HG03439 (cell line): Measurements from ENCODE around the gene SESTD1.
A peak's percentile ranks its signal among the peaks of the same experiment; 100 is the strongest.
"Not testable (repeated sequence)": the region's sequence is repeated elsewhere in the genome, so short reads cannot be mapped to it uniquely, and the experiment has no call there.

Experiments
- ATAC-seq: cut with Tn5 transposase; IDR thresholded peaks from one replicate; pipeline ENCODE4 v1.9.1; 2021; ENCODE audit warnings: mild to moderate bottlenecking, moderate library complexity; ENCODE audit not compliant: unreplicated experiment

The SESTD1 gene

DNA sequence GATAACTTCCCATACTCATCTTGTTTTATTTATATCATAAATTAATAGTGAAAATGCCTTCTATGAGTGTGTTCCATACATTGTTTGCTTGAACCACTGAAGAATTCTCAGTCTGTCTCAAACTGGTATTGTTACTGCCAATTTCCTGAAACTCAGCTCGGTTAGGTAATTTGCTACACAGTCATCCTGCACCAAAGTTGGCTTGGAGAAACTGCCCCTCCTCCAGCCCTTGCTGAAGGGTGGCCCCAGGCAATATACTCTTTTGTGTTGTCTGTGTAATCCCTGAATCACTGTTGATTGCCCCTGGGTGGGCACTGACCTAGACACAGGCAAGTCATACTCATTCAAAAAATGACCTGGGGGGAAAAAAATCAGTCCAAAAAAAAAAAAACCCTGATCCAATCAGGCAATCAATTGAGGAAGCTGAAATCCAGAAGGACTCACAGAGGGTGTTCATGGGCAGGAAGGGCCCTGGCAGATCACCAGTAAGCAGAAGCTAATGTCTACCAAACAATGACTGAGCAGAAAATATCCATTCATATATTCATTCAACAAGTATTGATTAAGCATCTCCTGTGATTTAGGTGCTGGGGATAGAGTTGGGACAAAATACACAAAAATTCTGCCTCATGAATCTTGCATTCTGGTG lies 3.8 kb upstream of the SESTD1 start:
- peak; percentile 31 for ATAC-seq

DNA sequence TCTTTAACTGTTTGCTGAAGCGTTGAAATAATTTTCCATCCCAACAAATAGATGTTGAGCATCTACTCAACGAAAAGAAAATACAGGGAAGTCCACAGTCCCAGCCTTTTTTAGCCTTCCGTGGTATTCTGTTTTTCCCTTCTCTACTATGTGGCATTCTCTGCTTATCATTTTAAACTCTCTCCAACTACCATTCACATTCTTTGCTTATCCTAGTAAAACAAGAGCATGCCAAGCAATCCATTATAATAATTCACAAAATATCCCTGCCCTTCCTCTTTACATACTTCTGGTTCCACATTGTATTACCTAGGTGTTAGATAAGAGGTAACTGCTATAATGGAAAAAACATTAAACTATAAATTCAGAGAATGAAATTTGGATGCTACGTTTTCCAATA lies 1.6 kb upstream of the SESTD1 start:
- no peak for ATAC-seq

DNA sequence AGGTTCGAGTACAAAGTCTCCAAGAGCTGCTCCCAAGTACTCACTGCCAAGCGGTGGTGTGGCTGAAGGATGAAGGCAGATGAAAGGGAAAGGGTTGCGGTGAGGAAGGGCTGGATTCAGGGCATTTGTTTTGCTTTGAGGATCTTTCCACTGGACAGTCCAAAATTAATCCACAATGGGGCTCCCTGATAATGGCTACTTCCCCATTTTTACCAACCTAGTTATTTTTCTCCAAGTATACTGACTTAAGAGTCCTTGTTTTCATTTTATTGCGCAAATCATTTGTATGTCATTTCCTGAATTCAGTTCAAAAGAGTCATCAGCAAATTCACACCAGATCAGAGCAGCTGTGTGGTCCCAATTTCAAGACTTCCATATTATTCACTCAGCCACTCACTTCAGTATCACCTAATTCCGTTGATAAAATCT lies 464 bp upstream of the SESTD1 start:
- ATAC-seq: no peak

DNA sequence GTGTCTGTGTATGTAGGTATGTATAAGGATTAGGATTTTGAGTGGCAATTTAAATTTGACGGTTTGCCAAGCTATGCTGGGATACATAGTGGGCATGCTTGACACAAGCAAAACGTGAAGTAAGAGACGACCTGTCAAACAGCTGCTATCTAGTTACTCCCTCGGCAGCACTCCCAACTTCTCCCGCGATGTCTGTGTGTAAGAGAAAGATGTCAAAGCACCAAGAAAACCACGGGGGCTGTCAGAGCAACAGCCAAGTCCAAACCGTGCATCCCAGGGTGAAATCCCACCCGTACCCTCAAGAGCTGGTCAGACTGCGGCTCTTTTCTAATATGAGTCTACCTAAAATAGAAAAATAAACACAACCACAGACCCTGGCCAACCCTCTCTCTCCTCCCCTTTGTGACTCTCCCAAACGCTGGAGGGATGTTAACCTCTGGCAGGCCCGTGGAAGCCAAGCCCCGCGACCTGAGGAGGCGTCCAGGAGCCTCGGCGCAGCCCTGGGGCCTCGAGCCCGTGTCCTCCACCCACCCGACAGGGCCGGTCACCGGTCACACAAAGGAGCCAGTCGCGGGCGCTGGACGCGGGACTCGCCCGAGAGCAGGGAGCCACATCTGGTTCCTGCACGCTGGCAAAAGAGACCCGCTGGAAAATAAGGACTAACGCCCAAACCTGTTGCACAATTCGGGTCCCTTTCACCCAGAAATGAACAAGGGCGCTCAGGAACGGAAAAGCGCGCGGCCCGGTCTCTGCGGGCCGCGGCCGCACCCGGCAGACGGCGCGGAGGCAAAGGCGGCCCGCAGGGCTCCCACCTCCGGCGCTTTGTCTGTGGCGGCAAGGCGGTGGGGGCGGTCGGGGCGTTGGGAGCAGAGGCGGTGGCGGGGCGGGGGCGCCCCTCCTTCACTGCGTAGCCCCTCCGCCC lies 925 bp downstream of the SESTD1 start:
- peak; percentile 44 for ATAC-seq

DNA sequence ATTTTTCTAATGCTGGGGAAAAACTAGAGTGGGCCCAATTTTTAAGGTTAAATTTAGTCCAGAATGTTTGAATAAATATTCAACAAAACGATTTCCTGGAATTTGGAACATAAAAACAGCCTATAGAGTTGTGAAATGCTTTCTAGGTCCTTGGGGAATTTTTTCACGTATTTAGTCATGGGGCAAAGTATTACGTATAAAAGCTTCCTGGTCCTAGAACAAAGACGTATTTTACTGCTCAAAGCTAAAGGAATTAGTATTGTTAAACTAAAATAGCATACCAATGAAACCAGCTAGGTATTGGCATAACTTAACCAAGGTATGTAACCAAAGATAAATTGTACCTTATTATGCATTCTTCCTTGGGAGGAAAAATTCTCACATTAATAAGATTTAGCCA lies 1.6 kb downstream of the SESTD1 start:
- ATAC-seq: no peak

DNA sequence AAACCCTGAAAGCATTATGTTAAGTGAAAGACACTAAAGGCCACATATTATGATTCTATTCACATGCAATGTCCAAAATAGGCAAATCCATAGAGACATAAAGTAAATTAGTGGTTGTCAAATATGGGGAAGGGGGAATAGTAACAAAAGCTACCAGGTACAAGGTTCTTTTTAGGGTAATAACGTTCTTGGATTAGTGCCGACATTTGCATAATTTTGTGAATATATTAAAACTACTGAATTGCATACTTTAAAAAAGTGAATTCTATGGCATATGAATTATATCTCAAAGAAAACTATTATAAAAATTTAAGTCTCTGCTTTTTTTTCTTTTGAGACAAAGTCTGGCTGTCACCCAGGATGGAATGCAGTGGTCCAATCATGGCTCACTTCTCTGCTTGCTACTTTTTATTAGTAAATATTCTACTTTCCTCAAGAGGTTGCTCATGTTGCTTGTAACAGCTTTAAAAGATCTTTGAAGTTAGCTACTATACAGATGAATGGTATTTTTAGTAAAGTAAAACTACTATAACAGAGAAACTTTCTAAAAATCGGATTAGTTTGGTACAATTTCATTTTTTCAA lies 2.5 kb downstream of the SESTD1 start:
- no peak for ATAC-seq

DNA sequence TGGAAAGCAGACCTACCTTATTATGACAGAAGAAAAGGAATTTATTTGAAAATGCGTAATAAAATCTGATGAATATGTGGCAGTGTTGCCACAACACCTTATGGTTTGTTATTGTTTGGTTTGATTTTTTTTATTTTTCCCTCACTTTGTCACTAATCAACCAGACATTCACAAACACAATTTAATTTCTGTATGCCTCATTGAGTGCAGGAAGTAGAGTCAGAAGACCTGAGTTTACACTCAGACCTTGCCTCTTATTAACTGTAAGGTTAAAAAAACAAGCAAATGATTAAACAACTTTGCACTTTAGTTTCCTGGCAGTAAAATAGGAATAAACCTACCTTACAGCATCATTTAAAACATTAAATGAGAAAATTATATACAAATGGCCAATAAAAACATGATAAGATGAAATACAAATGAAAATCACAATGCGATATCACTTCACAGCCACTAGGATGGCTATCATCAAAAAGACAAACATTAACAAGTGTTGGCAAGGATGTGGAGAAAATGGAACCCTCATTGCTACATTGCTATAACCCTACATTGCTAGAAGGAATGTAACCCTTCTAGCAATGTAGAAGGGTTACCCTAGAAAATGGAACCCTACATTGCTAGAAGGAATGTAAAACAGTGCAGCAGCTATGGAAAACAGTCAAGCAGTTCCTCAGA lies 3.3 kb downstream of the SESTD1 start:
- no peak for ATAC-seq

DNA sequence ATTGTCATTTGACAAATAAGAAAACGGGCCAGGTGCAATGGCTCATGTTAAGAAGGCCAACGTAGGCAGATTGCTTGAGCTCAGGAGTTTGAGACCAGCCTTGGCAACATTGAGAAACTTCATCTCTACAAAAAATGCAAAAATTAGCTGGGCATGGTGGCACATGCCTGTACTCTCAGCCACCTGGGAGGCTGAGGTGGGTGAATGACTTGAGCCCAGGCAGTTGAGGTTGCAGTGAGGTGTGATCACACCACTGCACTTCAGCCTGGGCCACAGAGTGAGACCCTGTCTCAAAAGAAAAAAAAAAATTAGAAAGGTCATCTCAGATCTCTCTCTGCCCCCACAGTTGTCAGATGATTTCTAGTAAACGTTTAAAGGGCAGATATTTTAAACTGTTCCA lies 4.4 kb downstream of the SESTD1 start:
- no peak for ATAC-seq

DNA sequence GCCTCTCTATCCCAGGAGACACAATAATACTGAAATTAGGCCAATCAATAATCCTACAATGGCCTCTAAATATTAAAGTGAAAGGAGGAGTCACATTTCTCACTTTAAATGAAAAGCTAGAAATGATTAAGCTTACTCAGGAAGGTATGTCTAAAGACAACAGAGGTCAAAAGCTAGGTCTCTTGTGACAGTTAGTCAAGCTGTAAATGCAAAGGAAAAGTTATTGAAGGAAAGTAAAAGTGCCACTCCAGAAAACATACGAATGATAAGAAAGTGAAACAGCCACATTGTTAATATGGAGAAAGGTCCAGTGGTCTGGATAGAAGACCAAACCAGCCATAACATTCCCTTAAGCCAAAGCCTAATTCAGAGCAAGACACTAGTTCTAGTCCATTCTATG lies 9.5 kb downstream of the SESTD1 start:
- ATAC-seq: no peak

DNA sequence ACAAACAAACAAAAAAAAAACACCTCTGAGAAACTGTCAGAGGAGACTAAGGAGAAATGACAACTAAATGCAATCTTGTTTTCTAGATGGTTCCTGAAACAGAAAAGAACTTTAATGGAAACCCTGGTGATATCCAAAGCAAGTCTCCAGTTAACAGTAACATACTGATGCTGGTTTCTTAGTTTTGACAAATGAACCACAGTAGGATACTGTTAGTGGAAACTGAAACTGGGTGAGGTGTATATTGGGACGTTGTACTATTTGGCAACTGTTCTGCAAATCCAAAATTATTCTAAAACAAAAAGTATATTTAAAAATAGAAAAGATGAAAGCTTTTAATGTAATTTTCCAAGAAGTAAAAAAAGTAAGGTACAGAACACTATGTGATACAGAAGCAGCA lies 11.4 kb downstream of the SESTD1 start:
- ATAC-seq: peak; percentile 46

DNA sequence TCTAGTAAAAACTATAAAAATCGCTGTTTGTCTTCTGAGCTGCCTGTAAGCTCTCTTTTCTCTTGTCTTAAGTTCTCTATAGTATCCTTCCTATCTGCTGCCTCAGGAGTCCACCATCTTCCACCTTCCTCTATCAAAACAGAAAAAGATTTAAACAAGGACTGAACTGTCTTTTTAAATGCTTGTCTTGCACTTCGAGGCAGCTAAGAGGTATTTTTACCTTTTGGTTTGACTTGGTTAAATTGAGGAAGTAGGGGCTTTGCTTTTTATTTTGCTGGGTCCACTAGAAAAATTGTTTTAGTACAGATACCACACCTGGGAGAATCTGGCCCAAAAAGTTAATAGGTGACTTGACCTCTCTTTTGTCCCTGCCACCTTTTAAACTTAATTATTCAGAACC lies 12.2 kb downstream of the SESTD1 start:
- ATAC-seq: no peak

DNA sequence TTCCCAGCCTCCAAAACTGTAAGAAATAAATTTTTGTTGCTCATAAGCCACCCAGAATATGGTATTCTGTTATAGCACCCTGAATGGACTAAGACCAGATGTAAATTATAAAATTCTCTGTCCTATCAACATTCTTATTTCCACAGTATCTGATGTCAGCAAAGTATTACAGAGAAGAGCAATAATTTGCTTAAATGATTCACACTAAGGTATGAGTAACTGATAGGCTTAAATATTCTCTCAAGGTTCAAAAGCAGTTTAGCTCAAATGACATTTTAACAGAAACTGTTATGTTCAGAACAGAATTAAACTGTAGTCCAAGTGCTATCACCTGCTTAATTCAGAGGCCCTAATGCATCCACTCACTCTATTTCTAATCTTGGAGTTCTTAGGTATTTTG lies 12.8 kb downstream of the SESTD1 start:
- ATAC-seq: no peak

DNA sequence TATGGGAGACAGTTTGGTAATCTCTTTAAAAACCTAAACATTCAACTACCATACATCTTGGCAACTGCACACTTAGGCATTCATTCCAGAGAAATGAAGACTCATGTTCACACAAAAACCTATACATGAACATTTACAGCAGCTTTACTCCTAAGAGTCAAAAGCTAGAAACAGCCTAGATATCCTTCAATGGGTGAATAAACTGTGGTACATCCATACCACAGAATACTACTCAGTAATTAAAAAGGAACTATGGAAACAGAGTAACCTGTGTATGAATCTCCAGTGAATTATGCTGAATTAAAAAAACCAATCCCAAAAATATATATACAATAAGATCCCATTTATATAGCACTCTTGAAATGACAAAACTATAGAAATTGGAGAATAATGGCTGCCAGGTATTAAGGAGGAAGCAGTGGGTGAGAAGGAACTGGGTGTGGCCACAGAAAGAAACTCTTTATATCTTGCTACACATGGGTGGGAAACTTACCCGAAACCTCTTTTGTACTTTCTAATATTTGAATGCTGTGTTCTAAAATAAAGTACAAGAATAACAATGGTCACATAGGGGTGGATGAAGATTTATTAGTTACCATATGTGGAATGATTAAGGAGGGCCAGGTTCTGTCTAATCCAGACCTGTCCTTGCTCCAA lies 13.7 kb downstream of the SESTD1 start:
- no peak for ATAC-seq

DNA sequence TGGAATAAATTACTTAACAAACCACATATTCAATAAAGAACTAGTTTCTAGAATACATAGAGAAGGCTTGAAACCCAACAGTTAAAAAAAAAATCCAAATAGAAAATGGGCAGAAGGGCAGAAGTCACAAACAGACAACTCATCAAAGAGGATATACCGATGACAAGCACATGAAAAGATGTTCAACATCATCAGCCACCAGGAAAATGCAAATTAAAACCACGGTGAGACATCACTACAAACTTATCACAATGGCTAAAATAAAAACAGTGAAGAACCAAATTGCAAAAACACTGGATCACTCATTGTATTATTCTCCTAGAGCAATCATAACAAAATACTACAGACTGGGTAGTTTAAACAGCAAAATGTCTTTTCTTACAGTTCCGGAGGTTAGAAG lies 14.5 kb downstream of the SESTD1 start:
- ATAC-seq: no peak

DNA sequence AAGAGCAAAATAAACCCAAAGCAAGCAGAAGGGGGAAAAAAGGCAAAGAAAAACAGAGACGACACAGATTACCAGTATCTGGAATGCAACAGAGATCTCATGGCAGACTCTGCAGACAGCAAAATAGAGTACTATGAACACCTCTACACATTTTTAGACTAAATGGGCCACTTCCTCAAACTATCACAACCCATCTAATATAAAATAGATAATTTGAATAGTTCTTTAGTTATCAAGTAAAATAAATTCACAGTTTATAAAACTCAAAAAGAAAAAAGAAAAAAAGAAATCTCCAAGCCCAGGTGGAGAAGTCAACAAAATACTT lies 16.6 kb downstream of the SESTD1 start:
- no peak for ATAC-seq

DNA sequence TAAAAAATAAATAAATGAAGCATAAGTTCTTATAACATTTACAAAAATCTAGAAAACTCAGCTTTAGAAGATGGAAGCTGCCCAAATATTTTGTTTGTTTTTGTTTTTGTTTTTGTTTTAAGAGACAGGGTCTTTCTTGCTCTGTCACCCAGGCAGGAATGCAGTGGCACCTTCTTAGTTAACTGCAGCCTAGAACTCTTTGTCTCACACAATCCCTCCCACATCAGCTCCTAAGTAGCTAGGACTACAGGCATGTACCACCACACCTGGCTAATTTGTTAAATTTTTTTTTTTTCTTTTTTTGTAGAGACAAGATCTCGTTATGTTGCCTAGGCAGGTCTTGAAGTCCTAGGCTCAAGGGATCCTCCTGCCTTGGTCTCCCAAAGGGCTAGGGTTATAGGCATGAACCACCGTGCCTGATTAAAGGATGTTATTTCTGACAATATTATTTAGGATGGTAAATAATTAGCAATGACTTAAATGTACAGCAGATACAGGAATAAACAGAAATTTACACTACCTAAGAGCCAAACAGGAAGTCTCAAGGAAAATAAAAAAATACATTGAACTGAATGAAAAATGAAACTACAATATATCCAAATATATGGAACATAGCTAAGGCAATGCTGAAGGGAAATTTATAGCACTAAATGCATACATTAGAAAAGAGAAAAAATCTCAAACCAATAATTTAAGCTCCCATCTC lies 17.2 kb downstream of the SESTD1 start:
- ATAC-seq: no peak

DNA sequence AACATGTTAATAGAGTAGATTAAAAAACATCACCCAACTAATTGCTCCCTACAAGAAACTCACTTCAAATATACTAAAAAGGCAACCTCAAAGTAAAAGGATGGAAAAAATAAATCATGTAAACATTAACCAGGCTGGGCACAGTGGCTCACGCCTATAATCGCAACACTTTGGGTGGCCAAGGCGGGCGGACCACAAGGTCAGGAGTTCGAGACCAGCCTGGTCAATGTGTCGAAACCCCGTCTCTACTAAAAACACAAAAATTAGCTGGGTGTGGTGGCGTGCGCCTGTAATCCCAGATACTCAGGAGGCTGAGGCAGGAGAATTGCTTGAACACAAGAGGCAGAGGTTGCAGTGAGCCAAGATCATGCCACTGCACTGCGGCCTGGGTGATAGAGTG lies 18.8 kb downstream of the SESTD1 start:
- not testable (repeated sequence) for ATAC-seq

DNA sequence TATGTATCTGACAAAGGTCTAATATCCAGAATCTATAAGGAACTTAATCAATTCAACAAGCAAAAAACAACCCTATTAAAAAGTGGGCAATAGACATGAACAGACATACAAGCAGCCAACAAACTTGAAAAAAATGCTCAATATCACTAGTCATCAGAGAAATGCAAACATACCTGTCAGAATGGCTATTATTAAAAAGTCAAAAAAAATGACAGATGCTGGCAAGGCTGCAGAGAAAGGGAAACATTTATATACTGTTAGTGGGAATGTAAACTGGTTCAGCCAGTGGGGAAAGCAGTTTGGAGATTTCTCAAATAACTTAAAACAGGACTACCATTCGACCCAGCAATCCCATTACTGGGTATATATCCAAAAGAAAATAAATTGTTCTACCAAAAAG lies 21.6 kb downstream of the SESTD1 start:
- ATAC-seq: no peak

DNA sequence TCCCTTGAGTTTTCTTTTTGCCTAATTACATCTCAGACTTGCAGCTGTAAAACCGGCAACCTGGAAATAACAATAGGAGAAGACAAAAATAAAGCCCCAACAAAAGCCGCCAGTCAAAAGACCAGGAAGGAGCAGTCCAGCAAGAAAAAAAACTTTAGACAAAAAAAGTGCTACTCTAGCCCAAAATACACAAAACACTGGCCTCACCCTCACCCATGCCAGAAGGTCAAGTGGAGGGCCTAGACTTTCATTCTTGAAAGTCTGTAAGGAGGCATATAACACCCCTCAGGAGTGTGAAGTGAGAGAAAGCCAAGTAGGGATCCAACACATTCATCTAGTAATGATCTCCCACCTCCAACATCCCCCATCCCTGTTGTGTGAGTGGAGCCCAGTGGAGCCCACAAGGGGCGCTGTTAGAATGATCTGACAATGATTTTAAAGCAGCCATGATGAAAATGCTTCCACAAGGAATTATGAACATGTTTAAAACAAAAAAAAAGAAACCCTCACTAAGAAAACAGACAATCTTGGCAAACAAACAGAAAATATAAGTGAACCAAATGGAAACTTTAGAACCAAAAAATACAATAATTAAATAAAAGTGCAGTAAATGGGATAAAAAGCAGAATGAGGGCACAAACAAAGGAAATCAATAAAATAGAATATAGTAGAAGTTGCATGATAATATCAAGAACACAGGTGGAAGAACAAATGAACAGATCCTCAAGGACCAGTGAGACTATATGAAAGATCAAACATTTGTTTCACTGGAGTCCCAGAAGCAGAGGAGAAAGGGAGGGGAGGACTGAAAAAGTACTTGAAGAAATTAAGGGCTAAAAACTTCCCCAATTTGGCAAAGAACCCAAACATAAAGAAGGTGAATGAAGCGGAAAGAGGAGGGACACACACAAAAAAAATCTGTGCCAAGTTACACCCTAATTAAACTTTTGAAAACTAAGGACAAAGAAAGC lies 23.9 kb downstream of the SESTD1 start:
- no peak for ATAC-seq
